HCT116 (cell line): ENCODE measurements around the gene AMZ1. TPM values are rescaled to one million over a fixed set of nuclear protein-coding genes. Genes with fewer than 3 reads are reported as not detected.

Experiments
- ATAC-seq: fragments of 200-7000 bp; cut with Tn5 transposase; 2 replicates; pipeline ENCODE4 v1.9.1; 2020; ENCODE audit warnings: mild to moderate bottlenecking, moderate library complexity
- BruUV-seq: library from RNA; stranded (reverse); fragments of 400-500 nt; replicated peaks from 2 replicates; lab custom pipeline; 2021; lab: Mats Ljungman, UMichigan
- CTCF ChIA-PET: fragments of 300-600 bp; sonication (Branson Sonifier 250); formaldehyde crosslinking; loops from one replicate; lab custom pipeline; 2021; ENCODE audit warnings: antibody characterized with exemption; lab: Charles Lee
- POLR2A ChIA-PET: fragments of 300-600, 350-600 bp; sonication (Branson Sonifier 250); formaldehyde crosslinking; loops from one replicate; lab custom pipeline; 2021; ENCODE audit warnings: antibody characterized with exemption; lab: Charles Lee
- RAD21 ChIA-PET, 2 experiments: fragments of 300-600 bp; sonication (Branson Sonifier 250); formaldehyde crosslinking; loops; one replicate each; lab custom pipeline; 2023; ENCODE audit warnings: low total read pairs in 2 of 2; ENCODE audit not compliant: uncharacterized antibody in 2 of 2, unreplicated experiment in 2 of 2, low non-redundant PET in 1 of 2; lab: Charles Lee
- DNase-seq: peaks from one replicate; pipeline ENCODE4 v3.0.0-alpha.2; 2010; ENCODE audit warnings: low read depth, low spot score
- H2AFZ ChIP-seq: fragments of 200-600 bp; shearing (Covaris generic), sonication (generic); 2 replicates; pipeline ENCODE4 v1.6.1; 2017; ENCODE audit warnings: low read depth, mixed run types, mixed read lengths, antibody characterized with exemption, low read length; ENCODE audit not compliant: poor library complexity, severe bottlenecking
- H3K27ac ChIP-seq: 2 replicates; pipeline ENCODE4 v1.5.1; 2012; ENCODE audit warnings: low read depth, low read length
- H3K27me3 ChIP-seq: fragments of 200-600 bp; sonication (generic); 2 replicates; pipeline ENCODE4 v1.6.1; 2016; ENCODE audit warnings: mixed run types, low read length, mixed read lengths; ENCODE audit not compliant: insufficient read depth
- H3K36me3 ChIP-seq, 2 experiments: fragments of 200-500 bp in 1 of 2; fragments of 200-600 bp in 1 of 2; sonication (Bioruptor generic) in 1 of 2; sonication (generic) in 1 of 2; 2 replicates each; pipeline versions ENCODE4 v1.5.1 to v1.6.1; 2014 to 2016; ENCODE audit warnings: low read length in 2 of 2, inconsistent platforms in 1 of 2, mixed read lengths in 1 of 2, mixed run types in 1 of 2; ENCODE audit not compliant: insufficient read depth in 2 of 2, control insufficient read depth in 1 of 2
- H3K4me1 ChIP-seq, 2 experiments: fragments of 200-600 bp in 1 of 2; sonication (generic) in 1 of 2; 2 replicates each; pipeline versions ENCODE4 v1.5.1 to v1.6.1; 2012 to 2017; ENCODE audit warnings: low read length in 2 of 2, inconsistent platforms in 1 of 2, mild to moderate bottlenecking in 1 of 2, mixed read lengths in 1 of 2, mixed run types in 1 of 2, moderate library complexity in 1 of 2; ENCODE audit not compliant: insufficient read depth in 2 of 2, control insufficient read depth in 1 of 2
- H3K4me2 ChIP-seq: fragments of 200-600 bp; sonication (generic); 2 replicates; pipeline ENCODE4 v1.6.1; 2017; ENCODE audit warnings: mixed run types, low read length, mixed read lengths
- H3K4me3 ChIP-seq, 2 experiments: fragments of 200-600 bp in 1 of 2; sonication (generic) in 1 of 2; replicated peaks in 1 of 2; 2 replicates each; pipeline ENCODE4 v1.5.1; 2011 to 2016; ENCODE audit warnings: low read length in 2 of 2, control low read depth in 1 of 2, low read depth in 1 of 2, mild to moderate bottlenecking in 1 of 2, mixed read lengths in 1 of 2, mixed run types in 1 of 2
- H3K79me2 ChIP-seq: fragments of 200-600 bp; sonication (generic); 2 replicates; pipeline ENCODE4 v1.6.1; 2017; ENCODE audit warnings: mild to moderate bottlenecking, mixed run types, low read length, moderate library complexity, mixed read lengths; ENCODE audit not compliant: insufficient read depth
- H3K9ac ChIP-seq: fragments of 200-600 bp; sonication (generic); 2 replicates; pipeline ENCODE4 v1.6.1; 2016; ENCODE audit warnings: low read length, mixed read lengths
- H3K9me2 ChIP-seq: fragments of 200-600 bp; sonication (generic), shearing (Covaris generic); 2 replicates; pipeline ENCODE4 v1.6.1; 2017; ENCODE audit warnings: mixed run types, mild to moderate bottlenecking, moderate library complexity; ENCODE audit not compliant: insufficient read depth
- H3K9me3 ChIP-seq, 2 experiments: fragments of 200-500 bp in 1 of 2; fragments of 200-600 bp in 1 of 2; sonication (Bioruptor generic) in 1 of 2; sonication (generic) in 1 of 2; 2 replicates each; pipeline ENCODE4 v1.6.1; 2014 to 2017; ENCODE audit warnings: low read length in 2 of 2, mixed read lengths in 2 of 2, inconsistent platforms in 1 of 2, low read depth in 1 of 2, mild to moderate bottlenecking in 1 of 2, mixed run types in 1 of 2, moderate library complexity in 1 of 2; ENCODE audit not compliant: control insufficient read depth in 1 of 2, insufficient read depth in 1 of 2
- H4K20me1 ChIP-seq: fragments of 200-600 bp; sonication (generic), shearing (Covaris generic); 2 replicates; pipeline ENCODE4 v1.6.1; 2017; ENCODE audit warnings: mixed run types, mild to moderate bottlenecking, moderate library complexity; ENCODE audit not compliant: insufficient read depth
- ELF1 ChIP-seq: IDR thresholded peaks from 2 replicates; pipeline ENCODE4 v1.6.1; 2012; ENCODE audit warnings: low read depth, borderline replicate concordance
- EZH2phosphoT487 ChIP-seq: fragments of 200-600 bp; IDR thresholded peaks from 2 replicates; pipeline ENCODE4 v1.6.1; 2018; ENCODE audit warnings: antibody characterized with exemption, borderline replicate concordance
- POLR2AphosphoS5 ChIP-seq: IDR thresholded peaks from 2 replicates; pipeline ENCODE4 v1.6.1; 2011; ENCODE audit warnings: mild to moderate bottlenecking, low read depth, low read length, moderate library complexity
- SRF ChIP-seq: IDR thresholded peaks from 2 replicates; pipeline ENCODE4 v1.6.1; 2012; ENCODE audit warnings: low read depth
- YY1 ChIP-seq: IDR thresholded peaks from 2 replicates; pipeline ENCODE4 v1.6.1; 2011; ENCODE audit warnings: low read length, low read depth, moderate library complexity, mild to moderate bottlenecking; ENCODE audit not compliant: insufficient replicate concordance; ENCODE audit errors: extremely low read depth
- intact Hi-C: fragments of 100-400 bp; cut with micrococcal nuclease; formaldehyde crosslinking; loops from 2 replicates; pipeline ENCODE4 v1.10.0; 2022
- total RNA-seq: library from RNA; stranded (reverse); gene quantifications from one replicate; pipeline ENCODE4 v1.2.1, GENCODE V29; 2021; ENCODE audit not compliant: unreplicated experiment
- TF ChIP-seq, protein P1 (sequence below): IDR thresholded peaks from 2 replicates; pipeline ENCODE4 v1.6.1; 2012; ENCODE audit warnings: low read depth
- TF ChIP-seq, protein P2 (sequence below): IDR thresholded peaks from 2 replicates; pipeline ENCODE4 v1.6.1; 2012
- TF ChIP-seq, protein P3 (sequence below), 3 experiments: fragments of 200-600 bp in 1 of 3; sonication (generic) in 1 of 3; IDR thresholded peaks in 2 of 3; conservative IDR thresholded peaks in 1 of 3; 2 replicates each; pipeline ENCODE4 v1.5.1; 2012 to 2017; ENCODE audit warnings: low read depth in 2 of 3, low read length in 2 of 3, antibody characterized with exemption in 1 of 3, borderline replicate concordance in 1 of 3, control low read depth in 1 of 3, mild to moderate bottlenecking in 1 of 3, mixed read lengths in 1 of 3, mixed run types in 1 of 3, moderate library complexity in 1 of 3; ENCODE audit not compliant: insufficient read depth in 1 of 3

AMZ1 gene
- total RNA-seq, 1 experiment from 2014 or later = not detected

DNA sequence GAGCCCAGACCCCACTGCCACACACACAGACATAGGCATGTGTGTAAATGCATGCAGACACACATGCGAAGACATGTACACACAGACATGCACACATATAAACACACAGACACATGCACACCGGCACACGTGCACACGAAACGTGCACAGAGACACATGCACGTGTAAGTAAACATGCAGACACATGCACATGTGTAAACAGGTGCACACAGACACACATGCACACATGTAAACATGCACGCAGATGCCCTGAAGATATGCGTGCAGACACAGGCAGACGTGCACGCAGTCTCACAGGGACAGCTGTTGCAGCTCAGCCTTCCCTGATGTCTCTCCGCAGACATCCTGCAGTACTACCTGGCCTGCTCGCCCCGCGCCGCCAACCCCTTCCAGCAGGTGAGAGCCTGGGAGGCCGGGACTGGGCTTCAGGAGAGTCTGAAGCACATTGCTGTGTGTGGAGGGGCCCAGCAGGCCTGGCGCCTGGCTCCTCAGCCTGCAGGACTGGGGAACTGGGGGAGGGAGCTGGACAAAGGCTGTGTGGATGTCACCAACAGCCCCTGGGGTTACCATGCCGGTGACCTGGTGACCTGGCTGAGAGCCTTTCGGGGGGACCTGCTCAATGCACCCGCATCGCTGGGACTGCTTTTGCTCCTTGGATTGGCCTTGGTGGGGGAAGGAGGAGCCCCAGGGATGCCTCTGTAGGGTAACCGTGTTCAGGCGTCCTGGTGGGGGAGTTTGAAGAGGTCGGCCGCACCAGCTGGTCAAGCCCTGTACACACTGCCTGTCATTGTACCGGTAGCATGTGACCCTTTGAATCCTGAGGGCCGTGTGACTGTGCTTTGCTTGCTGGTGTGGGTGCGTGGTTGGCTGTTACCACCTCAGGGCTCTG lies 35.9 kb upstream of the AMZ1 start (continued):
- TF ChIP-seq, protein P1, sequence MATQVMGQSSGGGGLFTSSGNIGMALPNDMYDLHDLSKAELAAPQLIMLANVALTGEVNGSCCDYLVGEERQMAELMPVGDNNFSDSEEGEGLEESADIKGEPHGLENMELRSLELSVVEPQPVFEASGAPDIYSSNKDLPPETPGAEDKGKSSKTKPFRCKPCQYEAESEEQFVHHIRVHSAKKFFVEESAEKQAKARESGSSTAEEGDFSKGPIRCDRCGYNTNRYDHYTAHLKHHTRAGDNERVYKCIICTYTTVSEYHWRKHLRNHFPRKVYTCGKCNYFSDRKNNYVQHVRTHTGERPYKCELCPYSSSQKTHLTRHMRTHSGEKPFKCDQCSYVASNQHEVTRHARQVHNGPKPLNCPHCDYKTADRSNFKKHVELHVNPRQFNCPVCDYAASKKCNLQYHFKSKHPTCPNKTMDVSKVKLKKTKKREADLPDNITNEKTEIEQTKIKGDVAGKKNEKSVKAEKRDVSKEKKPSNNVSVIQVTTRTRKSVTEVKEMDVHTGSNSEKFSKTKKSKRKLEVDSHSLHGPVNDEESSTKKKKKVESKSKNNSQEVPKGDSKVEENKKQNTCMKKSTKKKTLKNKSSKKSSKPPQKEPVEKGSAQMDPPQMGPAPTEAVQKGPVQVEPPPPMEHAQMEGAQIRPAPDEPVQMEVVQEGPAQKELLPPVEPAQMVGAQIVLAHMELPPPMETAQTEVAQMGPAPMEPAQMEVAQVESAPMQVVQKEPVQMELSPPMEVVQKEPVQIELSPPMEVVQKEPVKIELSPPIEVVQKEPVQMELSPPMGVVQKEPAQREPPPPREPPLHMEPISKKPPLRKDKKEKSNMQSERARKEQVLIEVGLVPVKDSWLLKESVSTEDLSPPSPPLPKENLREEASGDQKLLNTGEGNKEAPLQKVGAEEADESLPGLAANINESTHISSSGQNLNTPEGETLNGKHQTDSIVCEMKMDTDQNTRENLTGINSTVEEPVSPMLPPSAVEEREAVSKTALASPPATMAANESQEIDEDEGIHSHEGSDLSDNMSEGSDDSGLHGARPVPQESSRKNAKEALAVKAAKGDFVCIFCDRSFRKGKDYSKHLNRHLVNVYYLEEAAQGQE = no peak

DNA sequence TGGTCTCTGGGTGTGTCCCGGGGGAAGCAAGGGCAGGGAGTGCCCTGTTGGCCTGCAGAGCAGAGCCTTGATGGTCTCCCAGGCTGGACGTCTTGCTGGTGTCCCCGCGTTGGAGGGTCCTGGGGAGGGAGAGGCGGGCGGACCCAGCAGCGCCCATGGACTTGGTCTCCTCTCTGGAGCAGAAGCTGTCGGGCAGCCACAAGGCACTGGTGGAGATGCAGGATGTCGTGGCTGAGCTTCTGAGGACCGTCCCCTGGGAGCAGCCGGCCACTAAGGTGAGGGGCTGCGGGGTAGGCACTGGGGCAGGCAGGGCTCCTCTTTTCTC lies 35.3 kb upstream of the AMZ1 start:
- H4K20me1 ChIP-seq = no peaks in the 10 kb centered on the region
- ChIA-PET RAD21 (no interaction called here), POLR2A (no interaction called here), CTCF (no interaction called here)
- H3K9me3 ChIP-seq = no peaks in the 10 kb centered on the region
- ATAC-seq = no peak
- H3K79me2 ChIP-seq = no peaks in the 10 kb centered on the region
- H3K4me1 ChIP-seq = no peaks in the 10 kb centered on the region
- no peak for DNase-seq
- no peaks in the 10 kb centered on the region for H3K9me2 ChIP-seq
- no peak overlapping the region for H3K9ac ChIP-seq
- BruUV-seq = no TSS peak
- H3K4me3 ChIP-seq = no peak overlapping the region
- intact Hi-C loops = no loop called here
- no peaks in the 10 kb centered on the region; a peak in 2 of 4 replicates for H3K36me3 ChIP-seq
- H3K27ac ChIP-seq = no peak overlapping the region
- no peaks in the 10 kb centered on the region for H3K27me3 ChIP-seq
- H2AFZ ChIP-seq = no peak overlapping the region
- TF ChIP-seq ELF1 = no peak
- no peak for TF ChIP-seq EZH2phosphoT487
- TF ChIP-seq POLR2AphosphoS5 = no peak
- TF ChIP-seq, protein P2, sequence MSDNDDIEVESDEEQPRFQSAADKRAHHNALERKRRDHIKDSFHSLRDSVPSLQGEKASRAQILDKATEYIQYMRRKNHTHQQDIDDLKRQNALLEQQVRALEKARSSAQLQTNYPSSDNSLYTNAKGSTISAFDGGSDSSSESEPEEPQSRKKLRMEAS = no peak
- TF ChIP-seq, protein P1 = no peak
- no peak for TF ChIP-seq YY1
- TF ChIP-seq, protein P3, sequence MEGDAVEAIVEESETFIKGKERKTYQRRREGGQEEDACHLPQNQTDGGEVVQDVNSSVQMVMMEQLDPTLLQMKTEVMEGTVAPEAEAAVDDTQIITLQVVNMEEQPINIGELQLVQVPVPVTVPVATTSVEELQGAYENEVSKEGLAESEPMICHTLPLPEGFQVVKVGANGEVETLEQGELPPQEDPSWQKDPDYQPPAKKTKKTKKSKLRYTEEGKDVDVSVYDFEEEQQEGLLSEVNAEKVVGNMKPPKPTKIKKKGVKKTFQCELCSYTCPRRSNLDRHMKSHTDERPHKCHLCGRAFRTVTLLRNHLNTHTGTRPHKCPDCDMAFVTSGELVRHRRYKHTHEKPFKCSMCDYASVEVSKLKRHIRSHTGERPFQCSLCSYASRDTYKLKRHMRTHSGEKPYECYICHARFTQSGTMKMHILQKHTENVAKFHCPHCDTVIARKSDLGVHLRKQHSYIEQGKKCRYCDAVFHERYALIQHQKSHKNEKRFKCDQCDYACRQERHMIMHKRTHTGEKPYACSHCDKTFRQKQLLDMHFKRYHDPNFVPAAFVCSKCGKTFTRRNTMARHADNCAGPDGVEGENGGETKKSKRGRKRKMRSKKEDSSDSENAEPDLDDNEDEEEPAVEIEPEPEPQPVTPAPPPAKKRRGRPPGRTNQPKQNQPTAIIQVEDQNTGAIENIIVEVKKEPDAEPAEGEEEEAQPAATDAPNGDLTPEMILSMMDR (IDR thresholded peaks at IDR 0.05 in 2 of 3, conservative IDR thresholded peaks at IDR 0.05 in 1 of 3; ENCODE audit: borderline replicate concordance in 1 of 3, insufficient read depth in 1 of 3, low read depth in 2 of 3, low read length in 2 of 3) = no peak
- TF ChIP-seq SRF = no peak
- TF ChIP-seq, all 23 proteins: peak for 0
- H3K4me2 ChIP-seq = no peak overlapping the region
